K562 (cell line): ENCODE results near the gene SCMH1. TPM values are rescaled to one million over a fixed set of nuclear protein-coding genes. Genes with fewer than 3 reads are reported as not detected.

Experiments
- AFF4 ChIP-seq: sonication (generic); formaldehyde crosslinking; IDR thresholded peaks from 2 replicates; pipeline ENCODE4 v1.8.0; 2023; ENCODE audit warnings: mild to moderate bottlenecking, missing genetic modification reagents
- ARID3A ChIP-seq: IDR thresholded peaks from 2 replicates; pipeline ENCODE4 v1.6.1; 2012; ENCODE audit warnings: low read depth, low read length, improper control_type of control experiment, borderline replicate concordance
- CAMTA2 ChIP-seq: fragments of 250-450 bp; sonication (Bioruptor Pico); conservative IDR thresholded peaks from 2 replicates; pipeline ENCODE4 v1.5.1; 2022
- MLLT1 ChIP-seq, 2 experiments: fragments of 450-650 bp; IDR thresholded peaks; 2 replicates each; pipeline ENCODE4 v1.6.1; 2016
- MTA2 ChIP-seq: fragments of 450-650 bp; IDR thresholded peaks from 2 replicates; pipeline ENCODE4 v1.6.1; 2016; ENCODE audit warnings: low read depth
- NBN ChIP-seq: fragments of 450-650 bp; IDR thresholded peaks from 2 replicates; pipeline ENCODE4 v1.6.1; 2016; ENCODE audit warnings: low read depth, mild to moderate bottlenecking
- NCOR1 ChIP-seq: fragments of 450-650 bp; IDR thresholded peaks from 2 replicates; pipeline ENCODE4 v1.6.1; 2016; ENCODE audit warnings: mild to moderate bottlenecking, moderate library complexity
- PKNOX1 ChIP-seq: fragments of 450-650 bp; IDR thresholded peaks from 2 replicates; pipeline ENCODE4 v1.6.1; 2016
- REST ChIP-seq, 2 experiments: fragments of 450-650 bp; formaldehyde crosslinking in 1 of 2; IDR thresholded peaks; 2 replicates each; pipeline versions ENCODE4 v1.4.0 to v1.6.1; 2014 to 2020; ENCODE audit warnings: mild to moderate bottlenecking in 2 of 2, borderline replicate concordance in 1 of 2, low read depth in 1 of 2
- SP2 ChIP-seq: IDR thresholded peaks from 2 replicates; pipeline ENCODE4 v1.6.1; 2011; ENCODE audit warnings: mild to moderate bottlenecking, low read depth, low read length, moderate library complexity; ENCODE audit not compliant: poor library complexity, severe bottlenecking; ENCODE audit errors: extremely low read depth
- polyA plus RNA-seq, 8 experiments: library from polyadenylated mRNA; depleted of rRNA in 4 of 8; stranded (reverse) in 5 of 8; unstranded in 3 of 8; fragments of >200 nt; fragmentation: Nextera tagmentation in 2 of 8; fragmentation: Illumina TruSeq in 1 of 8; extraction: Ambion mirVana in 2 of 8; extraction: Trizol in 1 of 8; gene quantifications; 2 replicates each; pipeline versions ENCODE4 v1.2.1 to v1.2.3, GENCODE V29; 2011 to 2014; ENCODE audit warnings: inconsistent platforms in 1 of 8, missing spikeins in 1 of 8
- total RNA-seq, 7 experiments: library from RNA; depleted of rRNA in 6 of 7; stranded (reverse); fragments of >200 nt in 6 of 7; fragmentation: Illumina TruSeq in 2 of 7; extraction: Trizol in 2 of 7; gene quantifications; 2 replicates each; pipeline versions ENCODE4 v1.2.1 to v1.2.3, GENCODE V29; 2011 to 2021; ENCODE audit warnings: low replicate concordance in 1 of 7

SCMH1 gene
- total and polyA plus RNA-seq, 9 of the 15 experiments (the other 6 are each of a cell fraction or from before 2014, with no cell fraction given), result 8.5 to 37.0 (median 26.8) TPM

GRCh38 chr1:41238311-41238988, 3.7 kb downstream of the SCMH1 start (continued):
- TF ChIP-seq NCOR1 (peak; percentile 64; the same call in 1 of the 2 replicates), NBN (no peak), AFF4 (CRISPR knock-in tag) (no peak), CAMTA2 (CRISPR knock-in tag) (no peak), MTA2 (peak; percentile 56), SP2 (no peak), PKNOX1 (peak; percentile 54), ARID3A (0 out of 2 replicates have a peak, but pooled peaks have one; percentile 15), MLLT1 (IDR thresholded peaks at IDR 0.05) (peak in 1 of 2 experiments; percentile 63; a peak in 1 of 4 replicates), REST (IDR thresholded peaks at IDR 0.05; ENCODE audit: borderline replicate concordance) (no peak), REST (CRISPR knock-in tag; IDR thresholded peaks at IDR 0.05; ENCODE audit: low read depth) (no peak)
